HG02981 (cell line): Measurements from ENCODE around the gene GTPBP6.
"Not testable (repeated sequence)": the region's sequence is repeated elsewhere in the genome, so short reads cannot be mapped to it uniquely, and the experiment has no call there.

Experiments used
- ATAC-seq: cut with Tn5 transposase; IDR thresholded peaks from one replicate; pipeline ENCODE4 v1.9.1; 2021; ENCODE audit warnings: mild to moderate bottlenecking, moderate library complexity; ENCODE audit not compliant: unreplicated experiment

Gene GTPBP6

DNA sequence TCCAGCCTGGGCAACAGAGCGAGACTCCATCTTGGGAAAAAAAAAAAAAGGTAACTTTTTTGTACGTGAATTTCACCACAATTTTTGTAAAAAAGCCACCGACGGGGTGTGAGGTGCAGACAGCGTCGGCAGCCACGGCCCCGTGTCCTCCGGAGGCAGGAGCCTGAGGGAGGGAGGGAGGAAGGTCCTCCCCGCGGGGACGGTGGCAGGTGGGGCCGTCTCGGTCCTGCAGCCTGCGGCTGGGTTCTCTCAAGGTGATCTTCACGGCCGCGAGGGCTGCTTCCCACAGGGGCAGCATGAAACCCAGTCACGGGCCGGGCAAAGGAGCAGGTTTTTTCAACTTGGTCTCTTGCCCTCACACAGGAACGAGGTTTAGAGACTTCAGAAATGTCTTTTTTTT, 23.5 kb downstream of the GTPBP6 start:
- ATAC-seq = no peak

DNA sequence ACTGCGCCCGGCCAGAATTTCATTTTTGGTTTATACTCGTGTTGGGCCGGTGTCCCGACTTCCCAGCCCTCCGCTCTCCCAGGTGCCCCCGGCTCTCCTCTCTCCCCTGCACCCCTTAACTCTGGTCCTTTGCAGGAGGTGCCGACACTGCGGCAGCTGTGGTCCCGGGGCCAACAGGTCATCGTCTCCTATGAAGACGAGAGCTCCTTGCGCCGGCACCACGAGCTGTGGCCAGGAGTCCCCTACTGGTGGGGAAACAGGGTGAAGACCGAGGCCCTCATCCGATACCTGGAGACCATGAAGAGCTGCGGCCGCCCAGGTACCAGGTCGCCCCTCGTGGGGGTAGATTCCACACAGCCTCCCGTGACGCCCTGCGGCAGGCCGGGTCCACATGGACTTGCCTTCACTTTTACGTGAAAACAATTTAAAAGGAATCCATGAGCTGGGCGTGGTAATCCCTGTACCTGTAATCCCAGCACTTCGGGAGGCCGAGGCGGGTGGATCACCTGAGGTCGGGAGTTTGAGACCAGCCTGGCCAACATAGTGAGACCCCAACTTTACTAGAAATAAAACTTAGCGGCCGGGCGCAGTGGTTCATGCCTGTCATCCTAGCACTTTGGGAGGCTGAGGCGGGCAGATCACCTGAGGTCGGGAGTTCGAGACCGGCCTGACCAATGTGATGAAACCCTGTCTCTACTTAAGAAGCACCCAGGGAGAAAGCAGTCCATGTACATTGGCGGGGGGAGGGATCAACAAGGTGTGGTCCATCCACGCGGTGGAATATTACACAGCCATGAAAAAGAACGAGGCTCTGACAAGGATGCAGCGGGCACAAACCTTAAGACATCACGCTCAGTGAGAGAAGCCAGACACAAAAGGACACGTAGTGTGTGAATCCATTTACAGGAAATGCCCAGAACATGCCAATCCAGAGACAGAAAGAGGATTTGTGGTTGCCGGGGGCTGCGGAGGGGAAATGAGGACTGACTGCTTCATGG, 25.4 kb downstream of the GTPBP6 start:
- ATAC-seq = no peak

DNA sequence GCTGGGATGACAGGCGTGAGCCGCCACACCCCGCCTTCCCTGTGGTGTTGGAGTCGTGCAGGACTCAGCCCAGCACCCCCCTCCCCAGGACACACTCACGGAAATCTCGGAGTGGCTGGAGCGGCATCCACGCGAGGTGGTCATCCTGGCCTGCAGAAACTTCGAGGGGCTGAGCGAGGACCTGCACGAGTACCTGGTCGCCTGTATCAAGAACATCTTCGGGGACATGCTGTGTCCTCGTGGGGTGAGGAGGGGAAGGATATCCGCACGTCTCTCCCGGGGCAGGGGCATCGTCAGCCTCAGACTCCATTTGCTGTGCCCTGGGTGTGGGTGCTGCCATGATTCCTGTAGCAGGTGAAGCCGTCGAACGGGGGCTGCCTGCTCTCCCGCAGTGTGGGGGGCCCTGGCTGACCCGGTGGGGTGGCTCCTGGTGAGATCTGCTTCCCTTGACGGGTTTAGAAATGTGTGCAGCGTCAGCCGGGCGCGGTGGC, 27.1 kb downstream of the GTPBP6 start:
- ATAC-seq = no peak

DNA sequence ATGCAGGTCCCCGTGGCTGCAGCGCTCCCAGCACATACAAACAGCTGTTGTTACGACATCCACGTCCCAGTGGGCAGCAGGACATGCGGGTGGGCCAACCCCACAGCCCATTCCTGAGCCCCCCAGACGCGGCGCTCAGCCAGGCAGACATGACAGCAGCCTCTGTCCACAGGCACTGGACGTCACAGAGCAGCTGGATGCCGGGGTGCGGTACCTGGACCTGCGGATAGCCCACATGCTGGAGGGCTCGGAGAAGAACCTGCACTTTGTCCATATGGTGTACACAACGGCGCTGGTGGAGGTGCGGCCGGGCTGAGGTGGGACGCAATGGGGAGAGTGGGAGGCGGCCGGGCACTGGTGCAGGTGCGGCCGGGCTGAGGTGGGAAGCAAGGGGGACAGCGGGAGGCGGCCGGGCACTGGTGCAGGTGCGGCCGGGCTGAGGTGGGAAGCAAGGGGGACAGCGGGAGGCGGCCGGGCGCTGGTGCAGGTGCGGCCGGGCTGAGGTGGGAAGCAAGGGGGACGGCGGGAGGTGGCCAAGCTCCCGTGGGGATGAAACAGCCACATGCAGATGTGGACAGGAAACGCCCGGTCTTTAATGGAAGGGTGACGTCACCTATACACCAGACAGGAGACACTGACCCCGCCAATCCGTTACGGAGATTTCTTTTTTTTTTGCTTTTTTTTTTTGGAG, 28.0 kb downstream of the GTPBP6 start:
- ATAC-seq = no peak

DNA sequence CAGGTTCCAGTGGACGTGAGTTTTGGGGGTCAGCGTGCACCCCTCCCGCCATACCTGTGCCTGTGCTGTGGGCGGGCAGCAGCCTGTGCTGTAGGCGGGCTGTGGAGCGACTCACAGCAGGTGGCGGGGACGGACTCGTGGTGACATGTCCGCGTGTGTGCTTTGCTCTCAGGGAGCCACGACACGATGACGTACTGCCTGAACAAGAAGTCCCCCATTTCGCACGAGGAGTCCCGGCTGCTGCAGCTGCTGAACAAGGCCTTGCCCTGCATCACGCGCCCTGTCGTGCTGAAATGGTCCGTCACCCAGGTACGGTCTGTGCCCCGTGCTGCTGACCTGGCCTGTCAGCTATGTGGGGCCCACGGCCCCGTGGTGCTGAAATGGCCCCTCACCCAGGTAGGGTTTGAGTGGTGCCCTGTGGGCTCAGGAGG, 30.0 kb downstream of the GTPBP6 start:
- no peak for ATAC-seq

DNA sequence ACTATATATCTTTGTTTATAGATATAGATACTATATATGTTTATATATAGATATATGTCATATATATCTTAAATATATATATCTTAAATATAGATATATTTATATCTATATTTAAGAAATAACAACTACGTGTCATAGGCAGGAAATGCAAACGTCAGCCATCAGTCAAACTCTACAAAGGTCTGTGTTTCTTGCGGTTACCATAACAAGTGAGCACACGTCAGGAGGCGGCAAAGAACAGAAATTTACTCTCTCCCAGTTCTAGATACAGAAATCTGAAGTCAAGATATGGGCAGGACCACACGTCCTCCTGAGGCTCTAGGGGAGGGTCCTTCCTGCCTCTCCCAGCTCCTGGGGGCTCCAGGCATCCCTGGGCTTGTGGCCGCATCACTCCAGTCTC, 30.9 kb downstream of the GTPBP6 start:
- ATAC-seq = no peak

DNA sequence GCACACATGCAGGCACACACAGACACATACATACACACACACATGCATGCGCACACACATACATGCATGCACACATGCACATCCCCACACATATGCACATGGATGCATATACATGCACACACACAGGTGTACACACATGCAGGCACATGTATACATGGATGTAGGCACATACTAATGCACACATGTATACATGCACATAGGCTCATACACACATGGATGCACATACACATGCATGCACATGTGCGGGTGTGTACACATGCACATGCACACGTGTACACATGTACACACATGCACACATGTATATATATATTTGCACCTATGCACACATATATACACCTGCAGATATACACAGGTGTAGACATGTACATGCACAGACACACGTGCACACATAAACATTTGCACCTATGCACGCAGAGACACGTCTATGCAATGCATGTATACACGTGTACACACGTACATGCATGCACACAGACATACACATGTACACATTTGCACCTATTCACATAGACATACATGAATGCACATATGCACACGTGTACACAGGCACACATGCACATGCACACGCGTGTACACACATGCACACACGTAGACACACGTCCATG, 33.4 kb downstream of the GTPBP6 start:
- no peak for ATAC-seq

DNA sequence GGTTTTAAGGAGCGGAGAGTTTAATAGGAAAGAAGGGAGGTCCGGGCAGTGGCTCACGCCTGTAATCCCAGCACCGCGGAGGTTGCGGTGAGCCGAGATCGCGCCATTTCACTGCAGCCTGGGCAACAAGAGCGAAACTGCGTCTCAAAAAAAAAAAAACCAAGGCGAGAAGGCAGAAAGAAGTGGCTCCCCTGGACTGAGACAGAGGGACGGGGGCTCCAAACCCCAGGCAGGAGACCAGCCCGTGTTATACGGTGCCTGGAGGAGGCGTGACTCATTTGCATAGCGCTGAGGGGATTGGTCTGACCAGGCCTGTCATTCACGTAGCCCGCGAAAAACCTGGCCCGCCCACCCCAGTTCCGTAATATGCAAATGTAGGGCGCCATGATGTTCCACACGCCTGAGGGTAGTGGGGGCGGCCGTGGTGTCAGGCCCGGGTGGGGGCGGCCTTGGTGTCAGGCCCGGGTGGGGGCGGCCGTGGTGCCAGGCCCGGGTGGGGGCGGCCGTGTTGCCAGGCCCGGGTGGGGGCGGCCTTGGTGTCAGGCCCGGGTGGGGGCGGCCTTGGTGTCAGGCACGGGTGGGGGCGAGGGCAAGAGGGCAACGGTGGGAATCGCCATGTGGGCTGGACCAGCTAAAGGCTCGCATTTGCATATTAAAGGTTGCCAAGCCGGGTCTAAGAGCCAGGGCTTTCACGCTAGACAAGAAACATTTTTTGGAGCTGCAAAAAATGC, 35.3 kb downstream of the GTPBP6 start:
- ATAC-seq = peak; percentile 98

DNA sequence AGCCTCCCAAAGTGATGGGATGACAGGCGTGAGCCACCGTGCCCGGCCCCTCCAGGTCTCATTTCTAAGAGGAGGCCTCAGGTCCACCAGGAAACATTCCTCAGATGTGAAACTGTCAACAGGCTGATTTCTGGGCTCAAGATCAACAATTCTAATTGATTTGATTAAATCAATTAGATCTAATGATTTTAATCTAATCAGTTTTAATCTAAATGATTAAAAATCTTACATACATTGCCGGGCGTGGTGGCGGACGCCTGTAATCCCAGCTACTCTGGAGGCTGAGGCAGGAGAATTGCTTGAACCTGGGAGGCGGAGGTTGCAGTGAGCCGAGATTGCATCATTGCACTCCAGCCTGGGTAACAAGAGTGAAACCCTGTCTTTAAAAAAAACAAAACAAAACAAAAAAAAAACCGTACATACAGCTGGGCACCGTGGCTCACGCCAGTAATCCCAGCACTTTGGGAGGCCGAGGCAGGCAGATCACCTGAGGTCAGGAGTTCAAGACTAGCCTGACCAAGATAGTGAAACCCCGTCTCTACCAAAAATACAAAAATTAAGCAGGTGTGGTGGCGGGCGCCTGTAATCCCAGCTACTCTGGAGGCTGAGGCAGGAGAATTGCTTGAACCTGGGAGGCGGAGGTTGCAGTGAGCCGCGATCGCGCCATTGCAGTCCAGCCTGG, 36.5 kb downstream of the GTPBP6 start:
- ATAC-seq = not testable (repeated sequence)

DNA sequence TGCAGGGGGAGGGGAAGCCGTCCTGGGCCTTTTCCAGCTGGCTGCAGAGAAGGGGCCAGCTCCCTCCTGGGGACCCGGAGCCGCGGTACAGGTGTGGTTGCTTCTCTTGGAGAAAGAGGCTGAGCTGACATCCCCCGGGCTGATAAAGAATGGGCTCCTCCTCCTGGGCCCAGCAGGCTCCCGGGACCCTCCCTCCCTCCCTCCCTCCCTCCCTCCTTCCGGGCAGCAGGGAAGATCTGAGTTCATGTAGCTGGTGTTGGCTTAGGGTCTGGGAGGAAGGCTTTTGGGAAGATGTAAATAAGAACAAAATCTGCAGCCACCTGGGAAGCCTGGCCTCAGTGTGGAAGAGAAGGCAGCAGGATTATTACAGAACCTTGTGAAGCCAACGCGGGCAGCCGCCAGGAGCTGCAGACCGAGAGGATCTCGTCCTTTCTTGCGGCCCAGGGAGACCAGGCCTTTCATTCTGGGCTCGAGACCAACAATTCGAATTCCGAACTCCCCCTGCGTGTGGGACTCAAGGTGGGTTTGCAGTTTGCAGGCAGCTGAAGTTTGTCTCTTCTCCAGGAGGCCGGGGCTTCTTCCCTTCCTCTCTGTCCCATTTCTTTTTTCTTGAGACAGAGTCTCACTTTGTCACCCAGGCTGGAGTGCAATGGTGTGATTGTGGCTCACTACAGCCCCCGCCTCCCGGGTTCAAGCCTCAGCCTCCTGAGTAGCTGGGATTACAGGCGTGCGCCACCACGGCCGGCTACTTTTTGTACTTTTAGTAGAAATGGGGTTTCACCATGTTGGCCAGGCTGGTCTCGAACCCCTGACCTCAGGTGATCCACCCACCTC, 37.2 kb downstream of the GTPBP6 start, which contains the start of gene PLCXD1:
PLCXD1 (plus strand) TSS at position 216 of the 834 bp plus-strand sequence. CDS start 2,807 bp downstream, outside the sequence.
- ATAC-seq = no peak

DNA sequence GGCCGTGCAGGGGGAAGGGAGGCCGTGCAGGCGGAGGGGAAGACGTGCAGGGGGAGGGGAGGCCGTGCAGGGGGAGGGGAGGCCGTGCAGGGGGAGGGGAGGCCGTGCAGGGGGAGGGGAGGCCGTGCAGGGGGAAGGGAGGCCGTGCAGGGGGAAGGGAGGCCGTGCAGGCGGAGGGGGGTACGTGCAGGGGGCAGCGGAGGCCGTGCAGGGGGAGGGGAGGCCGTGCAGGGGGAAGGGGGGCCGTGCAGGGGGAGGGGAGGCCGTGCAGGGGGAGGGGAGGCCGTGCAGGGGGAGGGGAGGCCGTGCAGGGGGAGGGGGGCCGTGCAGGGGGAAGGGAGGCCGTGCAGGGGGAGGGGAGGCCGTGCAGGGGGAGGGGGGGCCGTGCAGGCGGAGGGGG, 37.9 kb downstream of the GTPBP6 start:
- ATAC-seq = not testable (repeated sequence)

DNA sequence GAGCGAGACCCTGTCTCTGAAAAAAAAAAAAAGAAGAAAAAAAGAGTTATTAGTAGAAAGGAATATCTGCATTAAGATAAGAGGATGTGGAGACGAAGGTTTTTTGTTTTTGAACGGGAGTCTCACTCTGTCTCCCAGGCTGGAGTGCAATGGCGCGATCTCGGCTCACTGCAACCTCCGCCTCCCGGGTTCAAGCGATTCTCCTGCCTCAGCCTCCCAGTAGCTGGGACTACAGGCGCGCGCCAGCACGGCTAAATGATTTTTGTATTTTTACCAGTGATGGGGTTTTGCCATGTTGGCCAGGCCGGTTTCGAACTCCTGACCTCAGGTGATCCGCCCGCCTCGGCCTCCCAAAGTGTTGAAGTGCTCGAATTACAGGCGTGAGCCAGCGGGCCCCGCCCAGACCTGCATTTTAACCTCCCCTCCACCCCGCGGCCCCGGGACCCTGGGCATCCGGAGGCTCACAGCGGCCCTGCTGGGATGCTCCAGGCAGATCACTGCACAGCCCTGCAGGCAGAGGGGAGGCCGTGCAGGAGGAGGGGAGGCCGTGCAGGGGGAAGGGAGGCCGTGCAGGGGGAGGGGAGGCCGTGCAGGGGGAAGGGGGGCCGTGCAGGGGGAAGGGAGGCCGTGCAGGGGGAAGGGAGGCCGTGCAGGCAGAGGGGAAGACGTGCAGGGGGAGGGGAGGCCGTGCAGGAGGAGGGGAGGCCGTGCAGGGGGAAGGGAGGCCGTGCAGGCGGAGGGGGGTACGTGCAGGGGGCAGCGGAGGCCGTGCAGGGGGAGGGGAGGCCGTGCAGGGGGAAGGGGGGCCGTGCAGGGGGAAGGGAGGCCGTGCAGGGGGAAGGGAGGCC, 38.6 kb downstream of the GTPBP6 start:
- ATAC-seq = not testable (repeated sequence)

DNA sequence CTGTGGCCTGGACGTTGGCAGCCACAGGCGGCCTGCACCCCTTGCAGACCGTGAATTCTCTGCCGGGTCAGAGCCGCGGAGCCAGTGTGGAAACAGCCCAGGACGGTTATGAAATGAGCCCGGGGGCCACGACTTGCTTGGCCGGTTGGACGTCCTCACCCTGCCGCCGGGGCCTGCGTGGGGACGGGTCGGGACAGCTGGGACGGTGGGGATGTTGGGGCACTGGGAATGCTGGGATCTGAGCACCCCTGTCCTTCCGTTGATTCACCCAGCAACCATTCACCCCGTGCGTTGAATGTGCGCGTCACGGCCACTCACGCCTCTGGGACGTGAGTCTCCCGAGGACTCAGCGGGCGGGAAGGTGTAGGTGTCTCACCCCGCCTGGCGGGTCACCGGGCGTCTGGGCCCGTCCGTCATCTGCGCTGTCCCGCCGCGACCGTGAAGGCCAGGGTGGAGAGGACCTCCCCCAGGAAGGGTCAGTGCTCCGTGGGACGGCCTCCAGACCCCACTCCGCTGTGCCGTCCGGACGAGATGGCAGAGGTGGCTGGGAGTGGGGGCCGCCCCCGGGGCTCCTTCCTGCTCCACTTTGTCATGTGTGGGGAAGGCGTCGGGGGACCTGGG, 41.9 kb downstream of the GTPBP6 start:
- peak; percentile 33 for ATAC-seq

DNA sequence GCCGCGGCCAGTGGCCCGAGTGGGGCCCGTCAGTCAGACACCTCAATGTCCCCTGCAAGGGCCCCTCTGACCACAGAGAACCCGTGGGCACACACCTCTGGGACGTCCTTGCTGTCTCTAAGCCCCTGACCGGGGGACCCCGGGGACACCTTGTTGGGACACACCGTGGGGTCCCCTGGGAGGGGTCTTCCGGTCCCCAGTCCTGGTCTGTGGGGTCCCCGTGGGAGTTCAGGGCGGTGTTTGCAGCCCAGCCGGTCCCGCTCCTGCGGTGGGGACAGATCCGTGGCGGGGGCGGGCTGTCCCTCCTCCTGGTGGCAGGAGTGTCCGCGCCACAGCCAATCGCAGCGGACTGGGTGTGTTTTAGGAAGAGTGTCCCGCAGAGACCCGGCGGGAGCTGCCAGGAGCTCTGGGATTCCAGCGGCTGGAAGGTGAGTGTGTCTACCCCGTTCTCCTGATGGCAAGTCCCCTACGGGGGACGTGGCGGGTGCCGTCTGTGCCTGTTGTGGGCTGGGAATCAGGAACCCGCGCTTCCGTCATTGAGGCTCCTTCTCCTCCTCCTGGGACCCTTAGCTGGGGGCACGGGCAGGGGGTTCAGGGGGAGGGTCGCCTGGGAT, 42.5 kb downstream of the GTPBP6 start:
- ATAC-seq = peak; percentile 65

DNA sequence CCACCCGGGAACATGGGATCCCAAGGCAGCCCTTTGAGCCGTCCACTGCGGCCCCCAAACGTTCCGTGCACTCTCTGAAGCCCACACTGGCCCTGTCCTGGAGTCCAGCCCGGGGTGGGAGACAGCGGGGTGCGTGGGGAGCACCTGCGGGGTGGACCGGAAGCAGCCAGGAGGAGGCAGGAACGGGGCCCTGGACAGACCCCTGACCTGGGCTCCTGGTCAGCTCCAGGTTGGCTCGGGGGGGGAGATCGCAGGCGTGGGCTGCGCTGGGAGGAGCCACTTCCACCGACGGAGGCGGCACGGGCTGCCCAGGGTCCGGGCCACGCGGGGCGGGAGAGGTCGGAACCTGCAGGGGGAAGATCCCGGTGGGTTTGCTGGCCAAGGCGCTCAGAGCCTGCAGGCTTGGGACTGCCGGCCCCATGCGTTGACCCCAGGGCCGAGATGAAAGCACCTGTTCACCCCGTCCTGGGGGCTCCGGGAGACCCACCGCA, 43.1 kb downstream of the GTPBP6 start:
- peak; percentile 22 for ATAC-seq

DNA sequence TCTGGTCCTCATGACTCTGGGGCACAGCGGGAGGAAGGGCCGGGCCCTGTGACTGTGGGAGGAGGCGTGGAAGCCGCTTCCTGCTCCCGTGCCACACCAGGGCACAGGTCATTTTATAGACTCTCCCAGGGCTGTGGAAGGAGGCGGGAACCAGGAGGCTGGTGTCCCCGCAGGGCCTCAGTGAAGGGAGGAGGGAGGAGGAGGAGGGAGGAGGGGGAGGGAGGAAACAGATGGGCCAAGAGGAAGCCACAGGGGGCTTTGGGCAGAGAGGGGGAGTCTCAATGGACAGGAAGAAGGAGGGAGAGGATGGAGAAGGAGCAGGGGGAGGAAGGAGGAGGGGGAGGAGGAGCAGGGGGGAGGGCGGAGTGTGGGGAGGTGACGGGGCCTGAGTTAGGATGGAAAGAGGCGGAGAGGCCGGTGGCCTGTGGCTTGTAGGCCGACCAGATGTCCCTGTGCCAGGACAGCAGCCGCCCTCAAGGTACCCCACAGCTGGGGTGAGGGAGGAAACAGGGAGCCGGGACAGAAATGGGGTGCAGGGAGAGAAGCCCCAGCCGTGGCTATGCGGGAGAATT, 43.6 kb downstream of the GTPBP6 start:
- ATAC-seq = no peak

DNA sequence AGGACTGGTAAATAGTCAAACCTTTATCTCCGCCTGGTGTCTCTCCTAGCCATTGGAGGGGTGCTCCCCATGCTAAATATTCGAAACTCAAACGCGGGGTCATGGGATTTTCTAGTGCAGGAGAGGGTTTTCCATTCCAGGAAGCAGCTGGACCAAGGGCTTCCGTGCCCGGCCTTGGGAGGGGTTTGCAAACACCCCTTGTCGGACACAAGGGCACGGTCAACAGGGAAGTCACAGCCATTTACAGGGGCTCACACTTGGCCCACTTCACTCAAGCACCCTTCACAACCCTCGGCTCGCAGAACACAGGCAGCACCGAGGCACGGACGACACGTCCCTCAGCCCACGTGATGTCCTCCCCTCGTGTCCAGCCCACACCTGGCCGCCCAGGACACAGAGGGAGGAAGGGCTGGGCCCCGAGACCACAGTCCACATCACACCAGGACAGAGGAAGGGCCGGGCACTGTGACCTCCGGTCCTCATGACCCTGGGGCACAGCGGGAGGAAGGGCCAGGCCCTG, 47.7 kb downstream of the GTPBP6 start:
- no peak for ATAC-seq
